HepG2 (cell line): ENCODE data around the gene COX8C. TPM values are rescaled to one million over a fixed set of nuclear protein-coding genes. Genes with fewer than 3 reads are reported as not detected.

Experiments used
- ATAC-seq: fragments of 200-7000 bp; cut with Tn5 transposase; 3 replicates; pipeline ENCODE4 v1.9.1; 2020; ENCODE audit warnings: mild to moderate bottlenecking, moderate library complexity
- BruUV-seq: library from RNA; stranded (reverse); fragments of 400-500 nt; replicated peaks from 2 replicates; lab custom pipeline; 2021; lab: Mats Ljungman, UMichigan
- CTCF ChIA-PET: fragments of 300-600 bp; formaldehyde crosslinking; extraction: SDS; loops from one replicate; lab custom pipeline; 2021; ENCODE audit warnings: low total read pairs, inconsistent platforms, low intra/inter-chr PET ratio; lab: Yijun Ruan, JAX
- POLR2A ChIA-PET: fragments of 350-600 bp; sonication (Branson Sonifier 250); formaldehyde crosslinking; loops from one replicate; lab custom pipeline; 2020; ENCODE audit warnings: antibody characterized with exemption, inconsistent platforms; lab: Yijun Ruan, JAX
- DNase-seq: peaks from one replicate; pipeline ENCODE4 v3.0.0-alpha.2; 2015; ENCODE audit warnings: low spot score
- FAIRE-seq: peaks from 3 replicates; lab custom pipeline; 2011; peaks lifted over from hg19 to GRCh38; lab: Jason Lieb, UNC
- H2AFZ ChIP-seq: one replicate; pipeline ENCODE4 v1.6.1; 2011; ENCODE audit warnings: low read length, inconsistent platforms
- H3K27ac ChIP-seq: fragments of 300-600 bp; 3 replicates; pipeline ENCODE4 v1.8.0; 2011; ENCODE audit warnings: mixed run types, mild to moderate bottlenecking, mixed read lengths, low read length, inconsistent platforms; ENCODE audit not compliant: insufficient read depth; ENCODE audit errors: extremely low read length
- H3K27me3 ChIP-seq, 2 experiments: fragments of 200-600 bp in 1 of 2; 2 replicates in 1 of 2; 3 replicates in 1 of 2; pipeline versions ENCODE4 v1.6.0 to v1.8.0; 2011; ENCODE audit warnings: low read length in 2 of 2, mild to moderate bottlenecking in 2 of 2, moderate library complexity in 2 of 2, inconsistent platforms in 1 of 2; ENCODE audit not compliant: insufficient read depth in 2 of 2, control insufficient read depth in 1 of 2
- H3K36me3 ChIP-seq, 2 experiments: fragments of 200-600 bp in 1 of 2; replicated peaks in 1 of 2; 2 replicates in 1 of 2; 3 replicates in 1 of 2; pipeline versions ENCODE4 v1.5.1 to v1.8.0; 2011; ENCODE audit warnings: low read length in 2 of 2, inconsistent platforms in 1 of 2; ENCODE audit not compliant: insufficient read depth in 2 of 2, control insufficient read depth in 1 of 2
- H3K4me1 ChIP-seq: 2 replicates; pipeline ENCODE4 v1.5.1; 2012; ENCODE audit warnings: low read length, inconsistent platforms; ENCODE audit not compliant: insufficient read depth
- H3K4me2 ChIP-seq: 2 replicates; pipeline ENCODE4 v1.6.0; 2011; ENCODE audit warnings: low read depth, low read length, inconsistent platforms
- H3K4me3 ChIP-seq, 3 experiments: fragments of 200-600 bp in 1 of 3; sonication (generic), shearing (Covaris generic) in 1 of 3; replicated peaks in 1 of 3; 2 replicates each; pipeline ENCODE4 v1.5.1; 2011 to 2016; ENCODE audit warnings: low read length in 3 of 3, inconsistent platforms in 2 of 3, low read depth in 2 of 3, mild to moderate bottlenecking in 2 of 3, control low read depth in 1 of 3, mixed read lengths in 1 of 3; ENCODE audit not compliant: insufficient read depth in 1 of 3
- H3K79me2 ChIP-seq: one replicate; pipeline ENCODE4 v1.6.1; 2011; ENCODE audit warnings: low read length, inconsistent platforms; ENCODE audit not compliant: insufficient read depth
- H3K9ac ChIP-seq: 2 replicates; pipeline ENCODE4 v1.6.0; 2011; ENCODE audit warnings: mild to moderate bottlenecking, low read depth, low read length, inconsistent platforms; ENCODE audit not compliant: insufficient read depth
- H3K9me3 ChIP-seq: 2 replicates; pipeline ENCODE4 v1.5.1; 2012; ENCODE audit warnings: mild to moderate bottlenecking, low read length
- H4K20me1 ChIP-seq: 2 replicates; pipeline ENCODE4 v1.6.0; 2011; ENCODE audit warnings: inconsistent platforms, mild to moderate bottlenecking, low read length, moderate library complexity; ENCODE audit not compliant: insufficient read depth
- ELF3 ChIP-seq: IDR thresholded peaks from 2 replicates; pipeline ENCODE4 v1.6.1; 2016; ENCODE audit warnings: missing genetic modification reagents, missing compliant biosample characterization
- FOXC1 ChIP-seq: sonication (generic); formaldehyde crosslinking; IDR thresholded peaks from 2 replicates; pipeline ENCODE4 v1.8.0; 2022; ENCODE audit warnings: mild to moderate bottlenecking, missing genetic modification reagents, borderline replicate concordance
- GATAD1 ChIP-seq: IDR thresholded peaks from 2 replicates; pipeline ENCODE4 v1.6.1; 2016; ENCODE audit warnings: missing genetic modification reagents, missing compliant biosample characterization
- HNF4A ChIP-seq: sonication (generic); formaldehyde crosslinking; IDR thresholded peaks from 2 replicates; pipeline ENCODE4 v1.4.0; 2020; ENCODE audit warnings: missing genetic modification reagents
- KLF6 ChIP-seq: IDR thresholded peaks from 2 replicates; pipeline ENCODE4 v1.8.0; 2016; ENCODE audit warnings: missing biosample characterization, missing genetic modification reagents
- LCORL ChIP-seq, 2 experiments: fragments of 450-650 bp in 1 of 2; sonication (generic) in 1 of 2; formaldehyde crosslinking in 1 of 2; IDR thresholded peaks; 2 replicates each; pipeline versions ENCODE4 v1.5.0 to v1.6.1; 2017 to 2020; ENCODE audit warnings: antibody characterized with exemption in 1 of 2, missing genetic modification reagents in 1 of 2
- XBP1 ChIP-seq: sonication (generic); formaldehyde crosslinking; IDR thresholded peaks from 2 replicates; pipeline ENCODE4 v1.5.0; 2020; ENCODE audit warnings: missing genetic modification reagents
- ZBTB38 ChIP-seq: sonication (generic); formaldehyde crosslinking; IDR thresholded peaks from 2 replicates; pipeline ENCODE4 v1.5.1; 2020; ENCODE audit warnings: mild to moderate bottlenecking, missing genetic modification reagents
- ZNF10 ChIP-seq: sonication (generic); formaldehyde crosslinking; IDR thresholded peaks from 2 replicates; pipeline ENCODE4 v1.4.0; 2020; ENCODE audit warnings: mild to moderate bottlenecking, low read depth, missing genetic modification reagents, borderline replicate concordance
- ZNF567 ChIP-seq: sonication (generic); formaldehyde crosslinking; IDR thresholded peaks from 2 replicates; pipeline ENCODE4 v1.8.1; 2023; ENCODE audit warnings: mild to moderate bottlenecking, missing genetic modification reagents, borderline replicate concordance
- ZNF616 ChIP-seq: sonication (generic); formaldehyde crosslinking; IDR thresholded peaks from 2 replicates; pipeline ENCODE4 v1.5.0; 2020; ENCODE audit warnings: low read depth, mild to moderate bottlenecking, missing genetic modification reagents
- WGBS: methylation state at CpG from one replicate; pipeline ENCODE4 v1.1.6; 2017; ENCODE audit warnings: low lambda C conversion rate; 5-methylcytosine and 5-hydroxymethylcytosine counted together
- in situ Hi-C: cut with HindIII; loops from 2 replicates; pipeline ENCODE4 v1.10.0; 2017; ENCODE audit warnings: low pct_unique_long_range_greater_than_20kb; ENCODE audit not compliant: extremely low pct_ligation_motif_present
- intact Hi-C: fragments of 100-400 bp; cut with micrococcal nuclease; formaldehyde crosslinking; loops from one replicate; pipeline ENCODE4 v1.10.0; 2022; ENCODE audit not compliant: unreplicated experiment
- polyA plus RNA-seq, 8 experiments: library from polyadenylated mRNA; depleted of rRNA in 3 of 8; stranded (reverse) in 7 of 8; unstranded in 1 of 8; fragments of >200 nt; fragmentation: Illumina TruSeq in 4 of 8; extraction: Trizol in 4 of 8; gene quantifications; 2 replicates each; pipeline versions ENCODE4 v1.2.1 to v1.2.3, GENCODE V29; 2011 to 2016; ENCODE audit warnings: low read depth in 4 of 8, missing spikeins in 1 of 8, mixed read lengths in 1 of 8; ENCODE audit not compliant: insufficient read depth in 1 of 8
- total RNA-seq, 5 experiments: library from RNA; depleted of rRNA; stranded (reverse); fragments of >200 nt; fragmentation: Illumina TruSeq; extraction: Trizol; gene quantifications; 2 replicates each; pipeline ENCODE4 v1.2.3, GENCODE V29; 2016; ENCODE audit warnings: low read depth in 1 of 5
- TF ChIP-seq, protein P1 (sequence below): sonication (generic); formaldehyde crosslinking; conservative IDR thresholded peaks from 2 replicates; pipeline ENCODE4 v1.4.0; 2020; ENCODE audit warnings: missing genetic modification reagents

COX8C gene
- total and polyA plus RNA-seq, 2 of the 13 experiments (the other 11 are each of a cell fraction or from before 2014, with no cell fraction given): not detected

DNA sequence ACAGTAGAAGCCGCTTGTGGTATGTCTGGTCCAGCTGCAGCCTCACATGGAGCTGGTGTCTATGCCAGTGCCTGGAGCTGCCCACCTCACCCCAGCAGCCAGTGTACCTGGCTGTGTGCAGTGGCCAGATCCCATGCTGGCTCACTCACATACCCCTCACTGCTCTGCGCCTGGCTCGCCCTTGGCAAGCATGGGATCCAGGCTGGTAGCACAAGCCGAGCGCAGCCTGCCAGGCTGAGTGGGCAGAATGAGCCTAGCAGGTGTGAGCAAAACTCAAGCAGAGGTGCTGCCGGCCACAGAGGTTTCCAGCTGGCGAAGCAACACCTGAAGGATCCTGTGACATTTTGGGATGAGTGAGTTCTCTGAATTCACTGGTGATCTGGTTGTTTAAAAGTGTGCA is 9.1 kb upstream of the COX8C start:
- ChIA-PET POLR2A (no interaction called here), CTCF (no interaction called here)
- 44% methylated on average over 2 of the region's 7 CpGs for WGBS
- DNase-seq (no peak), FAIRE-seq (no peak), ATAC-seq (no peak)
- Histone ChIP-seq H4K20me1 (no peaks in the 10 kb centered on the region), H3K27ac (no peak overlapping the region), H3K27me3 (no peaks in the 10 kb centered on the region; a peak in 1 of 5 replicates), H3K9me3 (peaks cover 18% of the 10 kb centered on the region), H3K4me2 (no peak overlapping the region), H2AFZ (no peak overlapping the region), H3K4me1 (peaks cover 23% of the 10 kb centered on the region), H3K4me3 (no peak overlapping the region), H3K9ac (no peak overlapping the region), H3K79me2 (peaks cover 3% of the 10 kb centered on the region), H3K36me3 (no peaks in the 10 kb centered on the region)
- intact Hi-C loops (loop anchor here (10.0 kb wide), 1 partner anchor 53 kb away; no protein-coding TSS in a partner anchor), in situ Hi-C loops (no loop called here)
- TF ChIP-seq XBP1 (CRISPR knock-in tag) (no peak), FOXC1 (CRISPR knock-in tag) (no peak), LCORL (IDR thresholded peaks at IDR 0.05) (no peak), LCORL (CRISPR knock-in tag; IDR thresholded peaks at IDR 0.05) (no peak), ZNF567 (CRISPR knock-in tag) (no peak), ZBTB38 (CRISPR knock-in tag) (no peak), ZNF616 (CRISPR knock-in tag) (no peak), GATAD1 (no peak), HNF4A (no peak), ZNF10 (no peak), ELF3 (no peak), KLF6 (CRISPR knock-in tag) (no peak)
- TF ChIP-seq, protein P1, sequence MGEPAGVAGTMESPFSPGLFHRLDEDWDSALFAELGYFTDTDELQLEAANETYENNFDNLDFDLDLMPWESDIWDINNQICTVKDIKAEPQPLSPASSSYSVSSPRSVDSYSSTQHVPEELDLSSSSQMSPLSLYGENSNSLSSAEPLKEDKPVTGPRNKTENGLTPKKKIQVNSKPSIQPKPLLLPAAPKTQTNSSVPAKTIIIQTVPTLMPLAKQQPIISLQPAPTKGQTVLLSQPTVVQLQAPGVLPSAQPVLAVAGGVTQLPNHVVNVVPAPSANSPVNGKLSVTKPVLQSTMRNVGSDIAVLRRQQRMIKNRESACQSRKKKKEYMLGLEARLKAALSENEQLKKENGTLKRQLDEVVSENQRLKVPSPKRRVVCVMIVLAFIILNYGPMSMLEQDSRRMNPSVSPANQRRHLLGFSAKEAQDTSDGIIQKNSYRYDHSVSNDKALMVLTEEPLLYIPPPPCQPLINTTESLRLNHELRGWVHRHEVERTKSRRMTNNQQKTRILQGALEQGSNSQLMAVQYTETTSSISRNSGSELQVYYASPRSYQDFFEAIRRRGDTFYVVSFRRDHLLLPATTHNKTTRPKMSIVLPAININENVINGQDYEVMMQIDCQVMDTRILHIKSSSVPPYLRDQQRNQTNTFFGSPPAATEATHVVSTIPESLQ: no peak
- BruUV-seq: no TSS peak
